Measurements from ENCODE around the gene ADCY5.

ADCY5 gene

DNA sequence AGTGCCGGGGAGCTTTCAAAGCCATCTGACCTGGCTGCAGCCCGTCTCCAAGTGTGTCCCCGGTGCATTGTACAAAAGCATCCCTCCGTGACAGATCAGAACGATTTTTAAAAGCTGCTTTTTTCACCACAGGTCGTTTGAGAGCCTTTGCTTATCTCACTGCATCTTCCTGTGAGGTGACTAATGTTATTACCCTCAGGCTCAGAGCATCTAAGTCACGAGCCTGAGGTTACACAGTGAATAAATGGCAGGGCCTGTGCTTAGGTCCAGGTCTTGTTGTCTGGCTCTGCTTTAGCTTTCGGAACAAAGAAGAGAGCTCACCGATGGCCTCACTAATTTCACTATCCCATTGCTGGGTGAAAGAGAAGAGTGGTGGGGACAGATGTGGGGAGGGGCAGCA, 163.8 kb downstream of the ADCY5 start:
- no peak for DNase-seq

DNA sequence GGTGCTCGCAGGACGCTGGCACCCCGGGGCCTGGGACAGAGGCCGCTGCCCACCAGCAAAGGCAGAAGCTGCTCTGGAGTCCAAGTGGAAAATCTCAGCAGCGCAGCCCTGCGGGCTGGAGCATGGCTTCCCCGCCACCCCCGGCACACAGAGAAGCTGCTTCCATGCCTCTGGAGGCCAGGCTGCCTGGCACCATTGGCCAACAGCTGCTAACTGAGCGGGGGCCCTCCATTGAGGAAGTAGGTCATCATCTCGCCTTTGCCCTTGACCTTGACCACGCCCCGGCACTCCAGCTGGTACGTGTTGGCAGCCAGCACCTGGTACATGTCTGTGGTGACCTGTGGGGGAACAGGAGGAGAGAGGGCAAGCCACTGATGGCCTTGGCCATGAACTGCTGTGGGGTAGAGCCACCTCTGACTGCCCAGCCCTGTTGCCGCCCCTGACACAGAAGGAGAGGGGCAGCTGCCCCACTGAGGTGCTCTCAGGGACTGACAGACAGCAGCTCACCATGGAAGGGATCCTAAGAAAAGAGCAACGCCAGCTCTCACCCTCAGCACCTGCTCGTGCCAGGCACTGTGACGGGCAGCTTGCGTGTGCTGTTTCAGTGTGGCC, 164.4 kb downstream of the ADCY5 start:
- DNase-seq, result no peak

DNA sequence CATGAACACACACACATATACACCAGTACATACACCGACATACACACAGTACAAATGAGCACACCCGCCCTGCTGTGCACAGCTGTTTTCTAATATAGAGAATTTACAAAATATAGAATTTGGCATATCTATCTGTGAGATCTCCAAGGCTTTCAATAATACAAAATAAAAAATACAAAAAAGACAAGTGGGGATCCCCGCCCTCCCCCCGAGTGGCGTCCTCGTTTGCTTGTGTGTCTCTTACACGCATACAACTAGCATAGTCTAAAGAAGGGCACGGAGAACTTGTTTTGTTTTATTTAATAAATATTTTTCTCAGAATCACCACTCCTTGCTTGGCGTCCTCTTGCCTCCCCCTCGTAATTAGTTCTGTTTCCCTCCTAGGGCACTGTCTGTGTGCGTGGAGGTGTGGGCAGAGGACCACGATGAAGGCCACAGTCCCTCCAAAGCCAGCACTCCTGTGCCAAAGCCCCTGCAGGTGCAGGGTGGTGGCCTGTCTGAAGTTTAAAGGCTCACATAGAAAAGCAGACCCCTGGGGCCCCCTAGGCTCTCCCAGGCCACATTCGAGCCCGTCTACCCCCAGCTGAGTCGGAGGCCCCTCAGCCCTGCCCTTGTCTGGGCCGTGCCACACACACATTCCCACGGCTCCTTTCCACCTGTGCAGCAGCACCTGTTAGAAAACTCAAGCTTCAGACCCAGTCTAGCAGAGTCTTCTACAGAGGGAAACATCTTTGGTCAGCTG, 165.1 kb downstream of the ADCY5 start:
- no peak for DNase-seq

DNA sequence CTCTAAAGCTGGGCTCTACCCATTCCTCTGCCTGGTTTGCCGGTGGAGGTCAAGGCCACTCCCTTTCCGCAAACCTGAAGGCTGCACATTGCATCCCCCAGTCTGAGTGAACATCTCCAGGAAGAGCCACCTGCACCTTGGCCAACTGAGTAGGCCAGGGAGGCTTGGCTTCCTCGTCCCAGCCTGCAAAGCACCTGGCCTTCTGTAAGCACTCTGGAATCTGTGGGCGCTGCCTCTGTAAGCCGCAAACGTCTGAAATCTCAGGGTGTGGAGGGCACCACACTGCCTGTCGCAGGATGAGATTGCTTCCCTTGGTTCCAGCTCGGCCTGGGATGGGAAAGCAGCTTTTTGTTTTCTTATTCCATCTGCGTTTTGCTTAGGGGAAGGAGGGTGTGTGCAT, 165.8 kb downstream of the ADCY5 start:
- no peak for DNase-seq

DNA sequence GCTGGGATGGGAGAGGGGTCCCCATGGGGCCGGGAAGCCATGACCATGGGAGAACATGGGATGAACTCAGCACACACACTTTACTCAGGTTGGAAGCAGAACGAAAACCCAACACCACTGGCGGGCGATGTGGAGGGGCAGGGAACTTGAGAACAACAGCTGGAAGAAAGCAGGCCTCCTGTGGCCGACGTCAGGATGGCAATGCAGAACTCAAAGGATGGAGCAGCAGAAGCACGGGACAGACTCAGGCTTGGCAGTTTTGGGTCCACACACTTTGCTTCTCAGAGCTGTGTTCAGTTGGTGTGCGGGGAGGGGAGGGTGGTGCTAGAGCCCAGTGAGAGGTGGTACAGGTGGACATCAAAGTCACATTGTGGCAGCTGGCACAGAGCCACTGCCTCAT, 166.4 kb downstream of the ADCY5 start:
- DNase-seq, result no peak

DNA sequence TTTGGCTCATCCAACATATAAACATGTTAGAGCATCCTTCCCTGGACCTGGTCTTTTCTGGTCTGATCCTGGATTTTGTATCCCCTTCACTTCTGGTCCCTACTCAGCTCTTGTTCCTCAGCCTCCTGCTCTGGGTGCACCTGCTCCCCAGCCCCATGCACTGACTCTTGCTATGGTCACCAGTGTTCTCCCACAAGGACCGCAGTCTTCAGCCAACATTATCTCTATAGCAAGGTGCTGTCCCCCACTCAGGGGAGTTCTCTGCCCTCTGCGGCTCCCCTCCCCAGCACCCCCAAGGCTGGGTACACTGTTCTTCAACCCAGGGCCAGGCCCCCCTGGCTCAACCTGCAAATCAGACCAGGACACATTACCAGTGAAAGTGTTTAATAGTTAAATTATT, 167.0 kb downstream of the ADCY5 start:
- no peak for DNase-seq

DNA sequence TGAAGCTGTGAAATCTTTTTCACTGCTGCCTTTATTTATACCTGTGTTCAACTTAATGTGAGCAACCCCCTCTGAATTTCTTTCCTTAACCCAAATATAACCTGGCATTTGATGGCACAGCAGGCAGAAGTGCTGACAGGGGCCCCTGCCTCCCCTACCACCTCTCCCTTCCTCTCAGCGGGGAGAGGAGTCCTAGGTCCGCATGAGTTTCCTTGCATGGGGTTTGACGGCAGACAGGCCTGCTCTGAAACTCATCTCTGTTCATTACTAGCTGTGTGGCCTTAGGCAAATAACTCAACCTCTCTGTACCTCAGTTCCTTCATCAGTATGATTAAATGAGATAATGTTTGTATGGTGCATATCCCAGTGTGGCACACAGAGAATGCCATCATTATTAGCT, 167.5 kb downstream of the ADCY5 start:
- DNase-seq, result no peak

DNA sequence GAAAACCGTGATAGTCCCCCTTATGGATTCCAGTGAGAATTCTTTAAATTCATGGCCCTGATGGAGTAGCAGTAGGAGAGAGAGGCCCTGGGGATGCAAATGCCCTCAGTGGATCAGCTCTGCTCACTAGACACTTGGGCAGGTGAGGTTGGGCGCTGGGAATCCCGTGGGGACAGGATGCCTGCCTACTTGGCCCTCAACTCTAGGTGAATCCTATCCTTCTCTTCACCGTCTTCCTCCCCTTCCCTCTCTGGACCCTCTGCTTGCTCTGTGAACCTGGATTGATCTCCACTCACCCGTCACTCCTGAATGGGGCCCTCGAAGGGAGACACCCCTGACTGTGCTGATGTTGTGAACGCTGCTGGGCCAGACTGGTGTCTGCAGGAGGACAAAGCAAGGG, 169.8 kb downstream of the ADCY5 start:
- no peak for DNase-seq

DNA sequence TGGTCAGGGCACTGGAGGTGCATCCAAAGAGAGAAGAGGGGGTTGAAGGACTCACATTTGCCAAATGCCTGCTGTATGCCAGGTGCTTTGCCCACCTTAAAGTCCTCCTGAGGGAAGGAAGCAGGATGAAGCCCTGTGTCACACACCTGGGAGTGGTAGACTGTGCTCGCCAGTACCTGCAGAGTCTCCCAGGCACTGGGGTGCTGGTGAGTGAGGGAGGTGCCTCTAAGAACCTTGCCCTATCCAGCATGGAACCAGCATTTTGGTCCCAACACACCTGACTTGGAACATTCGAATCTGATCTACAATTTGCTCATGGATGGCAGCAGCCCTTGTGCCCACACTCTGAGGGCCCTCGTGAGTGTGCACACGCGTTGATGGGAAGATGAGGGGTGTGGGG, 170.4 kb downstream of the ADCY5 start:
- DNase-seq, result no peak

DNA sequence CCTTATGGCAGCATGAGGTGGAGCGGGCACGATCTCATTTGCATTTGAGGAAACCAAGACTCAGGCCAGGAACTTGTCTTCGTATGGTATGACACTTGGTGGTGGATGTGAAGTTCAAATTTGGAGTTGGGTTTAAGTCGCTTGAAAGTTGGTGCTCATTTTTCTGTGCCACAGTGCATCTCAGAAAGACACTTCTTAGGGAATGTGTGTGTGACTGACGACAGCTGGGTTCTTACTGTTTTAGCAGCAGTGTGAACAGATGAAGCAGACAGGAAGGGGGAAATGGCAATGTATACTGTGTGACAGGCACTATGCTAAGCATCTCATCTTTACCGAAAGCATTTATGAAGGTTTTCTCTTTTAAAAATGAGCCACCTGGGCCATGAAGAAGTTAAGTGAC, 171.8 kb downstream of the ADCY5 start:
- DNase-seq, result no peak

DNA sequence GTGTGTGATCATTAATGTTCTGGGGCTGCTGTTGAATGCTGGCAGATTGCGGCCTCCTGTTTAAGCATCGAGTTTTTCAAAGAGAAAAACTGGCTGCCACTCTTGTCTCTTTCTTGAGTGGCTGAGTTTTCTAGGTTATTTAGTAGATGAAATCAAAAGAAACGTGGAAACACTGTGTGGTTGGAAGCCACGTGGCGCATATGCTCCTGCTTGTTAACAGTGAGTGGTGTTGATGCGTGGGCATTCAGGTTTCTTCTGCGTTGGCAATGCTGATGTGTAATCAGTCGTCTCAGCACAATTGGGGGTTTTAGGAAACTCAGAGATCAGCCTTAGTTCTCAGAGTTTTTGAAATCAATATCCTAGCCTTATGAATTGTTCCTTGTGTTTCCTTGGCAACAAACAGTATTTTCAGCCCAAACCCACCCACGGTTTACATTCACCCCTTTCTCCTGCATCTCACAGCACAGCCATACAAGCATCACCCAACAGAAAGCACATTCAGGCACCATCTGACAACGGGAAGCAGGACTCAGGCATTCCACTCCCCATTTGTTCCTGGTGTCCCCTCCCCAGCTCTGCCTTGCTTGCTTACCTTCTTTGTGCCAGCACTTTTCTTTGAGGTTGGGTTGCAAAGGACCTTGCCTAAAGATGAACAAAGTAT, 172.4 kb downstream of the ADCY5 start:
- no peak for DNase-seq

DNA sequence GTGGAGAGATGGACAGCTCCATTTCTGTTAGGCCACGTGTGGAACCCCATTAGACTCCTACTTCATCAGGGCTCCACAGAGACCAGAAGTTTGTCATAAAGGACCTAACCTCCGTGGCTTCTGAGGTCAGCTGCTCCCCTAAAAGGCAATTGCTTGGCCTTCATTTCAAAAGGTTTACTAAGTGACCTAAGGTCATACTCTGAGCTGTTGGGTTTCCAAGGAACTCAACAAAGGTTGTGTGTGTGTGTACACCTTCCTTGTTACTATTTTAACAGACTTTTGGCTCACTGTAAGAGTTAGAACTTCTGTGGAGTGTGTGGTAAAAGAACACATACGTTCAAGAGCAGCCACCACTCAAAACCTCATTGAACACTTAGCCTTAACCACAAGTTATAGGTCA, 173.2 kb downstream of the ADCY5 start:
- no peak for DNase-seq

DNA sequence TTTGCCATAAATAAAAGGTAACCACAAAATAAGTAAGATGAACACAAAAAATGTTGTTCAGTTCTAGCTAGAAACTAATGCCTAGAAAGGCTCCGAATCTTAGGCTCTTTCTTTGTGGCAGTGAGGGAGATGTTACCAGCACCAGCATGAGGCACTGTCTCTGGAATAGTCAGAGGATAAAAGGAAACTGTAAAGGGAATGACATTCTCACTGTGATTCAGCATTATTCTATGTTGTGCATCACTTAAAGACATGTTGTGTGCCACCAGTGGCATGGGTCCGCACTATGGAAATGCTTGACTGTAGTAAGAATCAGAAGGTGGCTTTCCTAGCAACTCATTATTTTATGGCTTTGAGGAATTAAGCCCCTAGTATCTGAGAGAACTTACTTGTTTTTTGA, 176.3 kb downstream of the ADCY5 start:
- no peak for DNase-seq

DNA sequence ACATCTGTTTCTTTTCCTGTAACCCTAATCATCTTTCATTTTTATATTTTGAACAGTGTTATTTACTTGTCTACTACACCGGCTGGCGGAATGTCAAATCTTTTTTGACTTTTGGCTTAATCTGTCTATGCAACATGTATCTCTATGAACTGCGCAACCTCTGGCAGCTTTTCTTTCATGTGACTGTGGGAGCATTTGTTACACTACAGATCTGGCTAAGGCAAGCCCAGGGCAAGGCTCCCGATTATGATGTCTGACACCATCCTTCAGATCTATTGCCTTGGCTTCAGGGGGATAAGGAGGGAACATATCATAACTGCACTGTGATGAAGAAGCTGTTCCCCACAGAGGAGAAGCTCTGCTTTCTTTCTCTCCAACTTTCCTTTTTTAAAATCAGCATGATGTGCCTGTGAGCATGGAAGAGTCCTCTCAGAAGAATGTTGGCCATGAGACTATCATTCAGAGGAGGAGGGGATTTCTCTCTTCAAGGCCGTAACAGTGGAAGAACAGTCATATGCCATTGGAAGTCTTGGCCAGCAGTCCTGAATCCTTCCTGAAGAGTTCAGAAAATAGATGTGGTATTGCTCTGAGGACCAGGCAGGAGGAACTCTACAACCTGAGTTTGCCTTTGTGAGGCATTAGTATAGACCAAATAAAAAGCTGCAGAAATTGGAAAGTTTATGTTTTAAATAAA, 177.3 kb downstream of the ADCY5 start:
- DNase-seq, result no peak

DNA sequence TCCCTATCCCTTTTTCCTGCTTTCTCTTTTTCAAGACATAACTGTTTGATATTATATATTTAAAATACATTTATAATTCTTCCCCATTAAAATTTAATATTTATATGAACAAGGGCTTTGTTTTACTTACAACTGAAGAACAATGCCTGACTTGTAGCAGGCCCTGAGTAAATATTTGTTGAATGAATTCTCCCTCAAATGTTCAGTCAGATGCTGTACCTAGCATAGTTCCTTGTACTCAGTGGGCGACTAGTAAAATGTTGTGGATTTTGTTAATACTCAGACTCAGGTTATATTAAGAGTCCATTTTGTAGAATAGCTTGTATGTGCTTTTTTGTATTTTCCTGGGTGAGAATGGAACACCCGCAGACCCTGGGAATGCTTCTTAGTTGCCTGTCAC, 178.1 kb downstream of the ADCY5 start:
- no peak for DNase-seq

DNA sequence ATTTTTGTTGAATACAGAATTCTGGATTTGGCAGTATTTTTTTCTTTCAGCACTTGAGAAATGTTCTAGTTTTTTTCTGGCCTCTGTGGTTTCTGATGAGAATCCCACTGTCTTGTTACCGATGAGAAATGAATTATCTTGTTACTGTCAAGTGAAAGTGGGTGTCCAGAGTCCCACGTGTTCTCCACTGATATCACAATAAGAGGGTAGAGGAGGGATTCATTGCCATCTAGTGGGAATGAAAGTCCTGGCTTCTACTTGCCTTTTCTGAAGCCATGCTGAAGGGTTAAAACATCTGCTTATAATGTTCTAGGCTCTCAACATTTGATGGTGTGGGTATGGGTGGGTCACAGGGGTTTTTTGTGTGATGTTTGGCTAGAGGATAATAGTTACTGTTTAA, 181.1 kb downstream of the ADCY5 start:
- no peak for DNase-seq

DNA sequence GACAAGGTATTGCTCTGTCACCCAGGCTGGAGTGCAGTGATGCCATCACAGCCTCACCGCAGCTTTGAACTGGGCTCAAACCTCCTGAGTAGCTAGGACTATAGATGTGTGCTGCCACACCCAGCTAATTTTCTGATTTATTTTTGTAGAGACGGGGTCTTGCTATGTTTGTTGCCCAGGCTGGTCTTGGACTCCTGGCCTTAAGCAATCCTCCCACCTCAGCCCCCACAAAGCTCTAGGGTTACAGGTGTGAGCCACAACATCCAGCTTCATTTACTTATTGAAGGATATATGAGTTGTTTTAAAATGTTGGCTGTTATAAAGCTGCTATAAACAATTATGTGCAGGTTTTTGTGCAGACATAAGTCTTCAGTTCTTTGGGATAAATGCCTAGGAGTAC, 184.9 kb downstream of the ADCY5 start:
- no peak for DNase-seq

DNA sequence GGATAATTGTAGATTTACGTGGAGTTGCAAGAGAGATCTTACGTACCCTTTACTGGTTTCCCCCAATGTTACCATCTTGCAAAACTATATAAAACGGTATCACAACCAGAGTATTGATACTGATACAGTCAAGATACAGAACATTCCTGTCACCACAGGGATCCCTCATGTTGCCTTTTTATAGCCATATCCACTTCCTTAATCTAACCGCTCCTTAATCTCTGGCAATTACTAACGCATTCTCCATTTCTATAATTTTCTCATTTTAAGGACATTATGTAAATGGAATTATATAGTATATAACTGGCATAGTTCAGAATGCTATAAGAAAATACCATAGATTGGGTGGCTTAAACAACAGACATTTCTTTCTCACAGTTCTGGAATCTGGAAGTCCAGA, 186.0 kb downstream of the ADCY5 start:
- DNase-seq, result no peak

DNA sequence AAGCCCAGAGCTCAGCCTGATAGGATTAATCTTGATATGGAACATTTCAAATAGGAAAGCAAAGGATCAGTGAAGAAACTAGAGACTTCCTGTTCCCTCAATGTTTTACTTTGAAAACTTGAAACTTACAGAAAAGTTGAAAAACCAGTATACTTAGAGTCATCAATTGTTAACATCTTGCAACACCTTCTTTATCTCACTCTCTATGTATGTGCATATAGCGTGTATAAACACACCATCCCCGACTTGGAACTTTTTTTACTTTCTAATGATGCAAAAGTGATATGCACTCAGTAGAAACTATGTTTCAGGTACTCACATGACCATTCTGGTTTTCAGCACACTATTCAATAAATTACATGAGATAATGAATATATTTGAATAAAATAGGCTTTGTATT, 186.7 kb downstream of the ADCY5 start:
- no peak for DNase-seq

DNA sequence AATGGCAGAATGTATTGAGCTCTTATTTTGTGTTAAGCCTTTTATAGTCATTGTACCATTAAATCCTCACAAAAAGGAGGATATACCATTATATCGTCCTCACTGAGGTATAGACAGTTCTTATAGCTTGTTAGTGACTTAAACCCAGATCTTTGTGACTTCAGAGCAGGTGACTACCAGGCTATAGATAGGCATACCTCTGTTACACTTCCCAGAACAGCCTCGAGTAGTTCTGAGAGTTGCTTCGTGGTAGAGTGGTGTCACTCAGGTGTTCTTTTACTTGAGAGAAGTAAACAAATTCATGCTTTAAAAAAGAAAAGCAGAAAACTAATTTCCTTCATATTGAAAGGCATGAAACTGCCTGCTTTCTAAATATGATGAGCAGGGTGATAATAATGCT, 187.2 kb downstream of the ADCY5 start:
- DNase-seq, result no peak

DNA sequence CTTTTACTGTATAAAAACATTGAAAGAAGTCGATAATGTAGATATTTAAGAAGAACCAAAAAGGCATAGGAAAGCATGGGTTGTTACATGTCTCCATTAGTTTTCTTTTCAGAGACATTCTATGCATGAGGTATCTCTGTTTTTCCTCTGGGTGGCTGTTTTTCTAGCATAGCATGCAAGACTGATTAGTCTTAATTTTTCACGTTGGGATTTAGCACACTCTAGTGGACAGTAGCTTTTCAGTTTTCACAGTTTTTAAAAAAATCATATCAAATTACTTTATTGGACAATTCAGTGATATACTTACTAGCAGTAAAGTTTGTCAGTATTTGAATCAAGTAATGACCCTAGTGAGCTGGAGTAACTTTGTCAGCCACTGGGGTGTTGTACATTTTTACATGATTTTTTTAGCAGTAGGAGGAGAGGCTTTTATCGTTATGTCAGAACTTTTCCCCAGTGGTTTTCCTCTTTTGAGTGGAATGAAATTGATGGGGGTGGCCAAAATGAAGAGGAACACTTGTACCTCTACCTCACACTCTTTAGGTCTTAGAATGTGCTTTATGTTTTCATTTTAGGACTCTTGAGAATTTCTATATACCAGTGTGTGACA, 190.0 kb downstream of the ADCY5 start:
- peak; percentile 15 to 57 (median 36) for DNase-seq

DNA sequence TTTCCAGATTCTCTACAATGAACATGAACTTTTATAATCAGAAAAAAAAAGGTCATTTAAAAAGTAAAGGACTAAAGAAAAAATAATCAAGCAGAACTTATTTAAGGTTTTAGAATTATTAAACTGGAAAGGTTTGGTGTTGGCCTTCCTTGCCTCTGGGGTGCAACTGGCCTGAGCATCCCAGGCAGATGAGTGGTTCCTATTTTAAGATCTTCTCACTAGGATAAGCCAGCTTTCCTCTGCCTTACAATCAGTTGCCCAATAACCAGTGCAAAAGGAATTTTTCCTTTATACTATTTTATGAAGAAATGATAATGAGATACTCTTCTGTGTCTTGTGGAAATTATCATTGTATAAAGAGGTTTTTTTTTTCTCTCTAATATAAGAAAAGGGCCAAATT, 190.5 kb downstream of the ADCY5 start:
- DNase-seq, result no peak

DNA sequence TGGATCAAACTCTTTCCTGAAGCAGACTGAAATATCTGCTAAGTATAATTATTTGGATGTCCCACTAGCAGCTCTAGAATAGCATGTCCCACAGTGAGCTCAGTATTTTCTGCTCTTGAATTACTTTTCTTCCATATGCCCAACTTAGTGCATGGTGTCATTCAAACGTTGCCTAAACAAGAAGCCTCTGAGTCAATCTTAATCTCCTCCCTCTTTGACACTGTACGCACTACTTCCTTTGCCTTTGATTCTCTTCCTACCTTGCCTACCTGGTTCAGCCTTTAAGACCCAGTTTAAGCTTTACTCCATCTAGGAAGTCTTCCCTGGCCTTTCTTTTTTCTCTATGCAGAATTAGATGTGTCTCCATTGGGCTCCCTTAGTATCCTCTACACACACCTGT, 192.6 kb downstream of the ADCY5 start:
- DNase-seq, result no peak

Measured in suppressor macrophage (primary cell).